Endothelial cell of umbilical vein (primary cell): Measurements from ENCODE around the gene GTSE1.

ENCODE experiments used
- CTCF ChIP-seq, 2 donors: IDR thresholded peaks; 1 replicate in 1 of 2; 2 replicates in 1 of 2; pipeline ENCODE4 v1.5.1; 2011; ENCODE audit warnings: low read length in 2 of 2, mild to moderate bottlenecking in 2 of 2, moderate library complexity in 2 of 2, control low read depth in 1 of 2, inconsistent platforms in 1 of 2, low read depth in 1 of 2; ENCODE audit not compliant: insufficient read depth in 1 of 2; ENCODE audit errors: extremely low read depth in 1 of 2
- EZH2 ChIP-seq: IDR thresholded peaks from 2 replicates; pipeline ENCODE4 v1.6.1; 2012; ENCODE audit warnings: borderline replicate concordance, low read depth, mild to moderate bottlenecking, moderate library complexity, low read length, inconsistent platforms; ENCODE audit not compliant: severe bottlenecking
- GATA2 ChIP-seq: IDR thresholded peaks from 2 replicates; pipeline ENCODE4 v1.7.0; 2011; ENCODE audit warnings: low read depth, mild to moderate bottlenecking, moderate library complexity, mixed read lengths, low read length; ENCODE audit not compliant: insufficient read length, insufficient read depth
- POLR2A ChIP-seq: IDR thresholded peaks from 2 replicates; pipeline ENCODE4 v1.6.1; 2012; ENCODE audit warnings: low read depth, mild to moderate bottlenecking, control low read depth, low read length
- POLR2AphosphoS5 ChIP-seq: IDR thresholded peaks from 2 replicates; pipeline ENCODE4 v1.6.1; 2012; ENCODE audit warnings: low read depth, mild to moderate bottlenecking, control low read depth, low read length, moderate library complexity; ENCODE audit not compliant: insufficient read depth

- TF ChIP-seq EZH2 (no peak), POLR2A (no peak), POLR2AphosphoS5 (no peak), CTCF (IDR thresholded peaks at IDR 0.05; ENCODE audit: extremely low read depth in 1 of 2, insufficient read depth in 1 of 2, low read depth in 1 of 2, low read length in 2 of 2) (no peak), GATA2 (no peak)
Observed at GRCh38 chr22:46256358-46256958, 40.2 kb upstream of the GTSE1 start.
